PC-9 (cell line): ENCODE results near the gene CCDC148.

ENCODE experiments used
- CTCF ChIP-seq: fragments of 200-600 bp; sonication (generic); conservative IDR thresholded peaks from 2 replicates; pipeline ENCODE4 v1.6.1; 2017; ENCODE audit warnings: mixed run types, antibody characterized with exemption, mild to moderate bottlenecking, moderate library complexity
- EZH2 ChIP-seq: fragments of 200-600 bp; sonication (generic); IDR thresholded peaks from 2 replicates; pipeline ENCODE4 v1.8.0; 2017; ENCODE audit warnings: antibody characterized with exemption, low read depth

- no peak for TF ChIP-seq CTCF
- no peak for TF ChIP-seq EZH2
These were observed 277.9 kb downstream of the CCDC148 start for GRCh38 chr2:158178646-158179045.
